Stimulated activated CD4-positive, alpha-beta T cell treated with anti-CD3 and anti-CD28 coated beads, Interleukin-2, amount 100 ng/mL, for 4 hours (primary cell): ENCODE data around the gene FREY1.
A peak's percentile ranks its signal among the peaks of the same experiment; 100 is the strongest.

Experiments used
- DNase-seq: peaks from one replicate; pipeline ENCODE4 v3.0.0-alpha.2; 2020; ENCODE audit warnings: low read depth

The FREY1 gene

GRCh38 chr11:45894555-45895247 lies 12.4 kb downstream of the FREY1 start:
- no peak for DNase-seq

DNA sequence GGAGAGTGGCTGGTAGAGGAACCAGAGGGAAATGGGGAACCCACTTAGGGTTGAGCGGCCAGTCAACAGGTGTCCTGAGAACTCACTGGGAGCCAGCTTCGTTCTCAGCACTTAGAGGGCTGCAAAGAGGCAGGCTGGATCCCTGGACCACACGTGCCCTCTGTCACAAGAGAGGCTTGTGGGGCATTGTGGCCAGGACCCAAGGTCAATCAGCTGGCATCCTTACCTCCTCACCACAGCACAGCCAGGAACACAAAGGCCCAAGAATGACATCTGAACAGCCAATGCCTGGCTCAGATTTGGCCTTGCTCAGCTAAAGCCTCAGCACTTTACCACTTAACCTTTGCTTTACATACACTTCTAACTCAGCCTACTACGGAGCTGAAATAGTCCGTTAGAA lies 14.2 kb downstream of the FREY1 start:
- DNase-seq, result no peak

DNA sequence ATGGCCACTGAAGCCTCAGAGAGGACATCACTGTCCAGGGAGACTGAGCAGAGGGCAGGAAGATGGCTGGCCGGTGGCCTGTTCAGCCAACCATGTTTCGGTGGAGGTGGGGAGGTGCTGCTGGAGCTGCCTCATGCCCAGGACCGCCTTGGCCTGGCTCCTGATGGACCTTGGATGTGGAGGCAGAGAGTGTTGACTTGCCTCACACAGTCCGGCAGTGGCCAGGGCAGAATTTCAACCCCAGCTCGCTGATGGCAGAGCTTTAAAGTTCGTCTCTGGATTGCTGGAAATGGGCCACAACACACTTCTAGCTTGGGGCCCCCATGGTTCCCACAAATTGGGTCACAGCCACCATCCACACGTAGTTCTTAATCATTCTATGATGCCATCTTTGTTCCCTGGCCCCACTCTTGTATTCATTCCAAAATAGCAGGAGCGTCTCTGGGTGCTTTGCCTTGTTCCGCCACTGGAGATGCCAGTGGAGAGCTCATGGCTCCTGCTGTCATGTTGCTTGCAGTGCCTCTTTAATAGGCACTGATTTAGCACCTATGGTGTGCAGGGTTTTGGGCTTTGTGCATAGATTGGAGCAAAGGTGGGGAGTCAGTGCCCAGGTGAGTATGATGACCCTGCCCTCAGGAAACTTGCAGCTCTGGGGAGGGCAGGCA lies 16.1 kb downstream of the FREY1 start:
- no peak for DNase-seq

DNA sequence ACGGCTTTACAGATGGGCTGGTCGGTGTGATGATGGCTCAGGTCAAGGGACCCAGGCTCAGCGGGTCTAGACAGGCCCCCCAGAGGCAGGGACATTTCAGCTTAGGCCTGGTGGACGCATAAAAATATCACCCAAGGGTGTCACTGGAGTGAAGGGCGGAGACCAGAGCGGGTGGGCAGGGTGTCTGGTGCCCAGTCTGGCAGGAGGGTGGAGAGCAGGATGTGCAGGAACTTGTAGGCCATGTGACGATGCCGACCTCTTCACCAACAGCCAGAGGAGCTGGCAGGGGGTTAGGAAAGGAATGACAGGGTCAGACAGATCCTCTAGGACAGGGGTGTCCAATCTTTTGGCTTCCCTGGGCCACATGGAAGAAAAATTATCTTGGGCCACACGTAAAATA lies 17.1 kb downstream of the FREY1 start:
- no peak for DNase-seq

DNA sequence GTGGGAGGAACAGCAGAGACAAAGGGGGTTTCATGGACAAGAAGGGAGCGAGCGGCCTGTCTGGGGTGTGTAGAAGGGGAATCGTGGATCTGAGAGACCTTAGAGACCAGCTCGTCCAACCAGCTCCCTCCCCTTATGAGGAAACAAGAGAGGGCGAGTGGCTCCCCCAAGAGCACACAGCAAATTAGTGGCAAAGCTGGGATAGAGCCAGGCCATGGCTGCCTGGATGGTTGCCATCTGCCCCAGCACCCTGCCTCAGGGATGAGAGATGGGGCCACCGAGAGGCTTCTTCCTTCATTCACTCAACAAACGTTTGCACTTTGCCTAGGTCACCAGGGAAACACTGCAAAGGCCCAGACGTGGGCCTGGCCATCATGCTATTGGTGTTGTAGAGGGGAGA lies 17.5 kb downstream of the FREY1 start:
- DNase-seq, result no peak

GRCh38 chr11:45887587-45887986 lies 19.5 kb downstream of the FREY1 start:
- no peak for DNase-seq

DNA sequence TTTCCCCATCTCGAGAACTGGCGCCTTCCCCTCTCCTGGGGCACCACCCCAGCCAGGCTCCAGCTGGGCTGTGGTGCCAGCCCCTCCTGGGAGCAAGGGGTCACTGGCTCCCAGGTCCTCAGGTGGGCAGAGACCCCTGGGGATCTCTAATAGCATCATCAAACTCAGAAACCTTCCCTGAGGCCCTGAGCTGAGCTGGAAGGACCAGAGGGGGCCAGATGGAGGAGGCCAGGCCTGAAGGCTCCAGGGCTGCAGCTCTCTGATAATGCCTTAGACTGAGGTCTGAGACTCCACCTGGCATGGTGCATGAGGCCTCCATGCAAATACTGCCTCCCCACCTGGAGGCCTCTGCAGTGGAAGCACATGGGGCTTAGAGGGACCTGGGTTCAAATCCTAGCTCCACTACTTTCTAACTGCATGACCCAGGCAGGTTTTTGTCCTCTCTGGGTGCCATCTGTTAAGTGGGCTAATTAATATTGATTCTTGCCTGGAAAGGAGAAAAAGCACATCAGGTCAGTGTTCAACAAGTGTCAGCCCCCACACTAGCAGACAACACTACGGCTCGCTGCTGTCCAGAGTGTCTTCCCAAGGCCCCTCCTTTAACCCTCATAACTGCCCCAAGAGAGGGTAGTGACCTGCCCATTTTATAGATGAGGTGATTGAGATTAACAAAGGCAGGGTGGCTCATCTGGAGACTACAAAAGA lies 20.1 kb downstream of the FREY1 start:
- no peak for DNase-seq

GRCh38 chr11:45885921-45886721 lies 20.9 kb downstream of the FREY1 start:
- no peak for DNase-seq

DNA sequence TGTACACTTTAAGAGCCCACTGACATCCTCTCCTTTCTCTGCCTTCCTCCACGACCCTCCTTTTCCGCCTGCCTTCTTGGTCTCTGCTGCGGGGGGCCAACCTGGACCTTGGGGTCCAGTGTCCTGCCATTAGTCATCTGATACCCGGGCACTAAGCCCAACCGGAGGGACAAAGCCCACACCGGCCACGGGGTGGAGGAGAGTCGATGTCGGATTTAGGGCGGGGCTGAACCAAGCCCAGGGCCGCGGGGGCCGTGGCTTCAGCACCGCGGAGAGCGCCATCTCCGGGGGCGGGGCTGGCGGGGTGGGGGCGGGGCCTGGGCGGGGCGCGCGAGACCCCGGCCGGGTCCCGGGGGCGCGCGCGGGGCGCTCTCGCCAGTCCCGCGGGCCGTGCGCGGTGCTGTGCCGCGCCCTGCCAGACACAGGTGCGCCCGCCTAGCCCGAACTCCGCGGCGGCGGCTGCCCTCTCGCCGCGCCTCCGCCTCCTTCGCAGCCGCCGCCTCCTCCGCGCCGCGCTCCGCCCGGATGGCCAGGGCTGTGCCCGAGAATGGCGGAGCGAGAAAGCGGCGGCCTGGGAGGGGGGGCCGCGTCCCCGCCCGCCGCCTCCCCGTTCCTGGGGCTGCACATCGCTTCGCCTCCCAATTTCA lies 21.7 kb downstream of the FREY1 start, which contains the start of gene MAPK8IP1:
MAPK8IP1 (plus strand) TSS at position 378 of the 647 bp plus-strand sequence; CDS start at position 548, 170 bp downstream.
- DNase-seq, result peak; percentile 14

DNA sequence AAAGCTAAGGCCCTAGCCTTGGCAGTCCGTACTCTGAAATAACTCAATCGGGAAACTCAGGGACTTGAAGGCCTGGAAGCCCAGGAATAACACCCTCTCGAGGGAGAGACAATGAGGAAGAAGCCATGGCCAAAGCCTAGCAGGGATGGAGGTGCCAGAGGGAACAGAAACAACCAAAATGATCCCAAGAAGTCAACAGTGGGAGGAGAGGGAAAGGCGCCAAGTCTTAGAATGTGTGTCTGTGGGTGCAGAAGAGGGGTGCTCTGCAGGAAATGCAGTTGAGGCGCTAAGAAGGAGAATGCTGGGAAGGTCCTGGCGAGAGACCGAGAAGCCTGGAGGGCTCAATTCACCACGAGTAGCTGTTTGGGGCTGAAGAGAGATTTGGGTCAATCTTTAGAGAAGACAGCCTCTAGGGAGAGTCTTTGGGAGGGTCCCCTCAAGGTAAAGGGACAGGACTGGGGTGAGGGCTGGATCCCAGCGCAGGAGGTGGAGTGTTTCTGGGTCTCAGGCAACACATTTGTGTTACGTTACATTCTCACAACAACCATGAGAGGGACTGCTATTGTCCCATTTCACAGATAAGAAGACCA lies 22.4 kb downstream of the FREY1 start:
- no peak for DNase-seq

GRCh38 chr11:45881708-45882368 lies 25.2 kb downstream of the FREY1 start:
- DNase-seq, result no peak

DNA sequence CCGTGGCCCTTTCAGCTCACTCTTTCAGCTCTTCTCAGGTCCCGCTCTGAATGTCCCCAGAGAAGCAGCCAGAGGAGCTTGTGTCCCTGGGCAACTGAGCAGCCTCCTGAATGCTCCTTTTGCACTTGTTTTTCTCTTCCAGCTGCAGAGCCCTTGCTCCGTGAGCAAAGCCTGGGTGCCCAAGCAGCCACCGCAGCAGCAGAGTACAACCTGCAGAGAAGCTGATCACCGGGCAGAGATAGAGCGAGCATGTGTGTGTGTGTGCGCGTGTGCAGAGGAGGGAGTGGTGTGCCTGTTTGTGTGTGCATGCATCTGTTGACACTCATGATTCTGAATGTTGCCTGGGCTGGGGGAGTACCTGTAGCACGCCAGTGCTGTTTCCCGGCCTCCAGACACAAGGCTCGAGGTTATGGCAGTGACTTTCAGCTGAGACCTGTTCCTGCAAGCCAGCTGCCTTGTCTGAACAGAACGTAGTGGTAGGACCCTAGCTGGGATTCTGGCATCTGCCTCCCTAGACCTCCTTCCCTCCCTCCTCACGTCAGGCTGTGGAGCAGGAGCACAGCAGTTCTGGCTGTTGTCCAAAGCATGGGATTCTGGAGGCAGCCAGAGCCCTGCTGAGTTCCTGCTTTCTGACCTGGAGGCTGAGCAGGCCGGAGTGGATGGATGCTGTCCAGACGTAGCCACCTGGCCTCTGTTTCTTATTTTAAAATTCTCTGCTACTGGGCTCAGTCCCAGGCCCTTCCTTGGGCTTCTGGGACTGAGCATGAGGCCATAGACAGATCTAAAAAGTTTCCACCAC lies 26.1 kb downstream of the FREY1 start:
- DNase-seq, result no peak

DNA sequence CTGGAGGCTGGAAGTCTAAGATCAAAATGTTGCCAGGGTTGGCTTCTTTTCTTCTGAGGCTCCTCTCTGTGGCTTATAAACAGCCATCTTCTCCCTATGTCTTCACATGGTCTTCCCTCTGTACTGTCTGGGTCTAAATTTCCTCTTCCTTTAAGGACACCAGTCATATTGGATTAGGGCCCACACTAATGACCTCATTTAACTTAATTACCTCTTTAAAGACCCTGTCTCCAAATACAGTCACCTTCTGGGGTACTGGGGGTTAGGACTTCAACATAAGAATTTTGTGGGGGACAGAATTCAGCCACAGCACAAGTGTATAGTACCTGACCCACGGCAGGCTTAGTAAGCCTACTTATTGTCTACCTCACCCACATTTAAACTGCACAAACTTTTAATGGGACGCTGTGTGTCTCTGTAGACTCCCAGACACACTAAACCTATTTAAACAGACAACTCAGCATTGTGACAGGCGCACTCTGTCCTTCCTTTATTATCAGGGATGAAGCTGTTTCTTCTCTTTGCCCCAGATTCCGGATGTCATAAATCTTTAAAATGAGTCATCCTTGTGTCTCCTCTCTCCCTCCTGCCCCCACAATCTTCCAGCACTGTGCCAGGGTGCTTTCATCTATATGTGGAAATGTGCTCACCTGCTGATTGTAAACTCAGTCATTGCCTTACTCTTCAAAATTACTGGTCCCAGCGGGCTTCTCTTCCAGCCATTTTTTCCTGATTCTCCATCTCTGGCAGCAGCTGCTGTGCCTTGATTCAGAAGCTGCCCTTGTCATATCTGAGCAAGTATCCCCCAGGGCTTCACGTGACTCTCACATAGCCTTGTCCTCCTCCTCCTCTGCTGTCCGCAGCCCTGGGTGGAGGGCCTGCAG lies 27.0 kb downstream of the FREY1 start:
- no peak for DNase-seq

GRCh38 chr11:45877845-45878244 lies 29.2 kb downstream of the FREY1 start:
- DNase-seq, result no peak

DNA sequence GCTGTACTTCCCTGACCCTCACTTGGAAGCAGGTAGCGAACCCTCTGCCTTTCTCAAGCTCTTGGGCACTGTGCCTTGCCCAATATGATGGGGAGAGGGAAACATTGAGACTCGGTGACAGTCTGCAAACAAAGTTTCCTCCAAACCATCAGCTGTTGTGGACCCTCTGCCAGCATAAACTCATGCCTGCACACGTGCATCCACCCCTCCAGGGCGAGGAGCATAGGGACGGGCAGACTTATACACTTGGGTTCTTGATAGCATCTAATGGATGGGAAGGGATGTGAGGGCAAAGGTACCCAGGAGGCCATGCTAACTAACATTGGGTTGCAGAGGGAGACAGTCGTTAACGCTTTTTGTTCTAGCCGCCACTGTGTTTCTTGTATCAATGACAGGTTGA lies 29.9 kb downstream of the FREY1 start:
- DNase-seq, result no peak

GRCh38 chr11:45876401-45876800 lies 30.7 kb downstream of the FREY1 start:
- no peak for DNase-seq

DNA sequence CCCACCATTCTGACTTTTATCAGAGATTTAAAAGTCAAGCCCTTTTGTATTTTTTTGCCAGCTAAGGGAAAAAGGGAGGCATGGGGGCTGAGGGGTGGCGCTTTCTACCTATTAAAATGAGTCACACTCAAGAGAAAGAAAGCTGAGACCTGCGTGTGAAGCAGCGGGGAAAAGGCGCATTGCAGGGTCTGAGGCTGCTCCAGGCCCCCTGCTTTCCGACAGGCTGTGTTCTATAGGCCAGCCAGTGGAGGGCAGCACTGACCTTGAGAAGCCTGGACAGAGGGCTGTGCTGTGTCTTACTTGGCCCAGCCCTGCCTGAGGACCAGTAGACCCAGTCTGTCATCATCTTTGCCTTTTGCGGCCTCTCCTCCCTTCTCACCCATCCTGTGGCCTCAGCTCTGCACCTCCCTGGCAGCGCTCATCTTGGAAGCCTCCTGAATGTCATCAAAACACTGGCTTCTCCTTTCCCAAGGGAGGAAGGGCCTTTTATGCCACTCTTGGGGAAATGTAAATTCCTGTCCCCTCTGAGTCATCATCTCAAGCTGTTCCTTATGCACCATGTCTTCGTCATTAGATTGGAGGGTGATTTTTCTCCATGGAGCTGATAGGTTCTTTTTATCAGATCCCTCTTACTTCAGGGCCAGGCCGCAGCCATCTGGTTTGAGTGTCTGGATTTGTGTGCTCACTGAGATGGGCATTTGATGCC lies 34.3 kb downstream of the FREY1 start:
- DNase-seq, result no peak

DNA sequence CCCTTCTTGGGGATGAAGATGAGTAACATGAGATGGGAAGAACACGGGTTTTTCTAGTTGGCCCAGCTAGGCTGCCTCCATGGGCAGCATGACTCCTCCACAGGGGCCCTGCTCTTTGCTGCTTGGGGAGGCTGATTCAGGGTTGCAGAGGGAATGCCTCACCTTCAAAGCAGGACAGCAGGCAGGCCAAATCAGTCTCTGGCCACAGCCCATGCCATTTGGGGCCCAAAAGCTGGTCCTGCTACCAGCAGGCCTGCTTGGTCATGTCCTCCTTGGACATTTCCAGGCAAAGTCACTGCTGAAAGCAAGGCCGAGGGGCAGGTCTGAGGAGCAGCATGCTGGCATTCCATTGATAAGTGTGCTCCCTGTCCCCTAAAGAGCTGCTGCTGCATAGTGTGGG lies 35.4 kb downstream of the FREY1 start:
- DNase-seq, result no peak
